AG10803 (cell line): Measurements from ENCODE around the gene STC2.

ENCODE experiments used
- DNase-seq: peaks from one replicate; pipeline ENCODE4 v3.0.0; 2010; ENCODE audit warnings: low read depth
- H3K4me3 ChIP-seq: 2 replicates; pipeline ENCODE4 v1.5.1; 2011; ENCODE audit warnings: mild to moderate bottlenecking, low read length, control low read depth
- TF ChIP-seq, protein P1 (sequence below): conservative IDR thresholded peaks from 2 replicates; pipeline ENCODE4 v1.5.1; 2011; ENCODE audit warnings: mild to moderate bottlenecking, low read length, control low read depth, inconsistent platforms

The STC2 gene

DNA sequence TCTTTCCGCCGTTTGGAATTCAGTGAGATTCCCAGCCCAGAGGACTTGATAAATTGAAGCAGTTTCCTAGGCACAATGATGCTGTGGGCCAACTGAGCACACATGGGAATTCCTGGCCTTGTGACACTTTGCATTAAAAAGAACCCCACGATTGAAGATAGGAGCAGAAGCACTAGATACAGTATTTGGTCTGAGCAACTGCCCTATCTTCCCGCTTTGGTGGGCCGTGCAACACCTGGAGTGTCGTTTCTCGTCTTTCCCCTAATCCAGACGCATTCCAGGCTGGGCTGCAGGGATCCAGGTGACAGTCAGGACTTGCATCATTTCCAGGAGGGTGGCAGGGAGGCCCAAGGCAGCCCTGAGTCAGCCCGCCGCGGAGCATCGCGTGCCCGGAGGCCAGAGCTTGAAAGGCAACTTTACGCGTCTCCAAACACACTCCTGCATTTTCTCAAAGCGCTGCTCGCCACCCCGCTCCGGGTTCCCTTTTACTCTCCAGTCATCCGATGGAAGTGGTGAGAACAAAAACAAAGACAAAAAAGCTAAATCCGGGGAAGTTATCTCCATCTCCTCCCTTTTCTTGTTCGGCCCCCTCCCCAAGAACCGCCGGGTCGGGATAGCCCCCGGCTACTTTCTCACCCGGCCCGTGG lies 753 bp upstream of the STC2 start:
- H3K4me3 ChIP-seq, result peak overlapping the region; percentile 98
- TF ChIP-seq, protein P1, sequence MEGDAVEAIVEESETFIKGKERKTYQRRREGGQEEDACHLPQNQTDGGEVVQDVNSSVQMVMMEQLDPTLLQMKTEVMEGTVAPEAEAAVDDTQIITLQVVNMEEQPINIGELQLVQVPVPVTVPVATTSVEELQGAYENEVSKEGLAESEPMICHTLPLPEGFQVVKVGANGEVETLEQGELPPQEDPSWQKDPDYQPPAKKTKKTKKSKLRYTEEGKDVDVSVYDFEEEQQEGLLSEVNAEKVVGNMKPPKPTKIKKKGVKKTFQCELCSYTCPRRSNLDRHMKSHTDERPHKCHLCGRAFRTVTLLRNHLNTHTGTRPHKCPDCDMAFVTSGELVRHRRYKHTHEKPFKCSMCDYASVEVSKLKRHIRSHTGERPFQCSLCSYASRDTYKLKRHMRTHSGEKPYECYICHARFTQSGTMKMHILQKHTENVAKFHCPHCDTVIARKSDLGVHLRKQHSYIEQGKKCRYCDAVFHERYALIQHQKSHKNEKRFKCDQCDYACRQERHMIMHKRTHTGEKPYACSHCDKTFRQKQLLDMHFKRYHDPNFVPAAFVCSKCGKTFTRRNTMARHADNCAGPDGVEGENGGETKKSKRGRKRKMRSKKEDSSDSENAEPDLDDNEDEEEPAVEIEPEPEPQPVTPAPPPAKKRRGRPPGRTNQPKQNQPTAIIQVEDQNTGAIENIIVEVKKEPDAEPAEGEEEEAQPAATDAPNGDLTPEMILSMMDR, result no peak
- DNase-seq, result peak; percentile 82

DNA sequence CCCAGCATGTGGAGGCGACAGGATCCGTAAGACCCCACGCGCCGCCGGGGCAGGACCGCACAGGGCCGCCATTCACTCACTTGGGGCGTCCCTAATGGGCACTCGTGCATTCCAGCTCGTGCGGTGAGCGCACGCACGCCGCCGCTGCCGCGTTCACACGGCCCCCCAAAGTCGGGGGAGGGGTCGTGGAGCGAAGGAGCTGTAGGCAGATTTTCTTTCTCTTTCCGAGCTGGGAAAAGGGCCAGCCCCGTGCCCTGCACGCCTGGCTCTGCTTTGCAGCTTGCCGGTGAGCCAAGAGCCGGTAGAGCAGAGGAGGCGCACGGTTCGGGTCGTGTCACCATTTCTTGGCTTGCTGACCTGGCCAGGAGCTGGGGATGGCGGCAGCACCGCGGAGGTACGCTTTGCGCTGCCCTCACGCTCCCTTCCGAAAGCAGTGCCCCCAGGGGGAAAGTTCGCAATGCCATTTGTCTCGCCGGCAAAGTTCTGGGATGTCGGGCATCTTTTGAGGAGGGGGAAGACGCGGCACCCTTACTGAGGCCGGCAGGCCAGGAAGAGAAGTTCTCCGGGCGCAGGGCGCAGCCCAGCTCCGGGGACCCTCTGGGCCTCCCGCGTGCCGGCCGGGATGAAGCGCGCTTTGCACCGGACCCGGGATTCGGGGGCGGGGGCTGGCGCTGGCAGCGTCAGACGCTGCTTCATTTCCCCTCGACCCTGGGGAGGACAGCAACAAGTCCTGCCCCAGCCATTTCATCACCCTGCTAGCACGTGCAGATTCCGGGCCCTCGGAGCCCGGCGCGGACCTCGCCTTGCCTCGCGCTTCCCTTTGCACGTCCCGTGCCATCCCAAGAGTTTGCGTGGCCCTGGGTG lies 898 bp downstream of the STC2 start:
- peak overlapping the region; percentile 98 for H3K4me3 ChIP-seq
- peak; percentile 68 for DNase-seq

DNA sequence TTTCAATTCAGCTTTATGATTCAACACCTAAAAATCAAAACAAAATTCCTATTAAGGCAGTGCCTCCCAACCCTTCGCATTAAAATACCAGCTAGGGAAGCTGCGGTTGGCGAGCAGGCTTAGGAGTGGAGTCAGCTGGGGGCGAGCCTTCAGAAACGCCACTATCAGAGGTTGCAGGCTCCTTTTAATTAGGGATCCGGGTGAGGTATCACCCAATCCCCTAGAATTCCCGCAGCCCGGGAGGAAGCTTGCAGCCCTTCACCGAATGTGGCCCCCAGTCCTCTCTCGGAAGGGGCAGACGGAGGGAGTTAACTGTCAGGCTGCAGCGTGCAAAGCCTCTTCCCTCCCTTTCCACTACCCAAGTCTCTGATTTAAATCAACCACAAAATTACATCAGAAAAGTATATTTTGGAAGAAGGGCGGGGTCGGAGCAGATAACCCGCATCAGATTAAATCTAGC lies 1.7 kb downstream of the STC2 start:
- TF ChIP-seq, protein P1, result no peak
- peak overlapping the region; percentile 98 for H3K4me3 ChIP-seq
- DNase-seq, result peak; percentile 95

More for the DNA sequence above, 898 bp downstream of the STC2 start:
- TF ChIP-seq, protein P1, result no peak

DNA sequence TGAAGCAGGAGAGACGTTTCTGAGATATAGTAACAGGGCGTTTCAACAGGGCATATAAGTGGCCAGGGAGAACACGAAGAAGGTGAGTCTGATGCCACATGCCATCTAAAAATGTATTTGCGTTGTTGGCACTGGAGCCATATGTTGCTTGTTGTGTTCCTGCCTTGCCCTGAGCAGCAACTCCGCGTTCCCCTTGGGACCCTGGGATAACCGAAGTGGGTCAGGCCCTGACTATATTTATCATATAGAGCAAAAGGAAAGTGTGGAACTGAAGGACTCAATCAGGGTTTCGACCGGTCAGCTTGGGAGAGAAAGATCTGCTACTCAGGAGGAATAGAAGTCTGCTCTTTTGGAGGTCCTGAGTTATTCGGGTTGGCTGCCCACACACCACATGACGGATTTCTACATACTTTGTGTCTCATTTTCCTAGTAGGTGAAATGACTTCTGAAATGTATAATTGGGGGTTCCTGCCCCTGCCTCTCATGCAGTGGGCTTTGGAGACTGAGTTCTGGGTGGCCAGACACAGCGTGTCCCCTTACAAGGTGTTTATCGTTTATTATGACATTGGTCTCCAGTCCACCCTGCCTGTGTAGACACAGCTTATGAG lies 3.0 kb downstream of the STC2 start:
- TF ChIP-seq, protein P1, result no peak
- DNase-seq, result no peak
- H3K4me3 ChIP-seq, result peak overlapping the region; percentile 98

DNA sequence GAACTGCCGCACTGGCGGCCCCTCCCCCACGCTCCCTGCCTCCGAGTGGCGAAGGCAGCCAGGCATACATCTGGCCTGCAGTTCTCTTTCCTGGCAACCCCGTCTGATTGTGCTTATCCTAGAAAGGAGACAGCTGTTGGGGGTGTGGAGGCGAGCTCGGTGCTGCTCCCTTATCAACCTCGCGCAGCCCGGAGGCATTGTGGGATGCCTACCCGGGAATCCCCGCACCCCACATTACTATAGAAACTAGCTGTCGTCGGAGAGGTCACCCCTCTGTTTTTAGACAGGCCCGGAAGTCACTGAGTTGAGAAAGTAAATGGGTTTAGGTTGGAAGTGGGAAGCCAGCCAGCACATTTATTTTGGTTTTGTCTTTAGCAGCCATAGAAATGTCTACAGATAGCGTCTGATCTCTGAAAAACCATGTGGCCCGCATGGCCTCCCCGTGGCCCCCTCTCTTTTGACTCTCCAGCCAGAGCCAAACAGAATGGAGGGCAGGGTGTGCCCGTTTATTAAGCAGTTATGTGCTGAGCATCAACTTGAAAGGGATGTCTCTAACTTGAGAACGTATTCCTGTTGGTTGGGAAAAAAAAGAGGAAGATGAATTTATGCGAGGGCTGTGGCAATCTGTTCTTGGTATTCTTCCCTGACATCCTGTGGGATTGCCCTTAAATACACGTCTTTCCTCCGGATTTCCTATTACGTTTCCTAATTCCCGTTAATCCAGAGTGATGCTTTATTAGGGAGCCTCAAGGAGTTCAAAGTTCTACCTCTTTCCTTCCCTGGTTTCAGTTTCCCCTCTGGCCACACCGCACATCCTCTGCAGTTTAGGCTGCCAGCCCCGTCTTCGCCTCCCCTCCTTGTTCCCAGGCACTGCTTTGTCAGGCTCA lies 3.9 kb downstream of the STC2 start:
- TF ChIP-seq, protein P1, result no peak
- peak; percentile 96 for DNase-seq
- H3K4me3 ChIP-seq, result peak overlapping the region; percentile 98

DNA sequence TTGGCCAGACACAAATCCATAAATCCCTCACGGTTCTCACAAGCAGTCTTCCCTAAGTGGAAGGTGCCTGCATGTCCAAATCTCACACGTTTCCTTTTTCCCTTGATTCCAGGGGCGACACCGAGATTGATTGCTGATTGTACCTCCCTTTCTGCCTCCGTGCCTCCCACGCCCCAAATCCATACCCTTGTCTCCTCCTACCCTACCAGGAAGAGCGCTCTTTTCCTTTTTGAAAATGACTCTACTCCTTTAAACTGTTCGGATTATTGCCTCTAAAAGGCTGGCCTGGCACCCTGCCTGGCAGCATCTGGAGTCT lies 4.5 kb downstream of the STC2 start:
- TF ChIP-seq, protein P1, result no peak
- H3K4me3 ChIP-seq, result peak overlapping the region; percentile 41
- no peak for DNase-seq
